HG03064 (cell line): ENCODE data around the gene HNRNPUL1.
"Not testable (repeated sequence)": the region's sequence is repeated elsewhere in the genome, so short reads cannot be mapped to it uniquely, and the experiment has no call there.

ENCODE experiments used
- ATAC-seq: cut with Tn5 transposase; IDR thresholded peaks from one replicate; pipeline ENCODE4 v1.9.1; 2021; ENCODE audit warnings: low read depth; ENCODE audit not compliant: unreplicated experiment

The HNRNPUL1 gene

GRCh38 chr19:41324231-41324702, 60.1 kb downstream of the HNRNPUL1 start:
- ATAC-seq: no peak

- no peak for ATAC-seq
These were observed 60.9 kb downstream of the HNRNPUL1 start for GRCh38 chr19:41324921-41325639.

- ATAC-seq: no peak
These were observed 61.4 kb downstream of the HNRNPUL1 start for GRCh38 chr19:41325640-41325946.

- ATAC-seq: no peak
These were observed 62.0 kb downstream of the HNRNPUL1 start for GRCh38 chr19:41325947-41326706.

GRCh38 chr19:41327076-41327575, 63.0 kb downstream of the HNRNPUL1 start:
- ATAC-seq: no peak

- no peak for ATAC-seq
These were observed 63.5 kb downstream of the HNRNPUL1 start for GRCh38 chr19:41327576-41328156.

- no peak for ATAC-seq
These were observed 64.1 kb downstream of the HNRNPUL1 start for GRCh38 chr19:41328157-41328841.

GRCh38 chr19:41328842-41329225, 64.7 kb downstream of the HNRNPUL1 start:
- no peak for ATAC-seq

GRCh38 chr19:41330481-41330880, 66.3 kb downstream of the HNRNPUL1 start:
- no peak for ATAC-seq

- no peak for ATAC-seq
These were observed 66.9 kb downstream of the HNRNPUL1 start for GRCh38 chr19:41330946-41331678.

GRCh38 chr19:41332000-41332399, 67.8 kb downstream of the HNRNPUL1 start:
- no peak for ATAC-seq

- ATAC-seq: no peak
These were observed 68.3 kb downstream of the HNRNPUL1 start for GRCh38 chr19:41332468-41332867.

GRCh38 chr19:41334793-41335192, 70.6 kb downstream of the HNRNPUL1 start:
- ATAC-seq: no peak

- ATAC-seq: no peak
These were observed 71.3 kb downstream of the HNRNPUL1 start for GRCh38 chr19:41335467-41335866.

- no peak for ATAC-seq
These were observed 75.8 kb downstream of the HNRNPUL1 start for GRCh38 chr19:41339936-41340335.

GRCh38 chr19:41341669-41342490, 77.7 kb downstream of the HNRNPUL1 start:
- ATAC-seq: no peak

- ATAC-seq: no peak
These were observed 80.0 kb downstream of the HNRNPUL1 start for GRCh38 chr19:41344162-41344561.

- not testable (repeated sequence) for ATAC-seq
These were observed 82.7 kb downstream of the HNRNPUL1 start for GRCh38 chr19:41346916-41347315.

GRCh38 chr19:41350735-41351338, 86.7 kb downstream of the HNRNPUL1 start:
- ATAC-seq: no peak
